Pancreas (tissue), 10 donors: ENCODE measurements around the gene PIK3CG. TPM values are rescaled to one million over a fixed set of nuclear protein-coding genes. Genes with fewer than 3 reads are reported as not detected.

Experiments
- ATAC-seq, 4 donors: fragments of 200-7000 bp; cut with Tn5 transposase; one replicate each; pipeline versions ENCODE4 v1.8.0 to v1.9.1; 2020; ENCODE audit warnings: mild to moderate bottlenecking in 4 of 4, moderate library complexity in 4 of 4
- DNase-seq, 6 donors: peaks; one replicate each; pipeline ENCODE4 v3.0.0-alpha.2; 2020
- FAIRE-seq: peaks from 2 replicates; lab custom pipeline; 2012; peaks lifted over from hg19 to GRCh38; lab: Jason Lieb, UNC
- H3K27ac ChIP-seq, 4 donors: fragments of 200-600 bp; sonication (generic); 1 replicate in 3 of 4; 2 replicates in 1 of 4; pipeline versions ENCODE4 v1.5.0 to v1.8.0; 2020
- H3K27me3 ChIP-seq, 4 donors: fragments of 200-600 bp; one replicate each; pipeline ENCODE4 v1.8.0; 2021
- H3K36me3 ChIP-seq, 3 donors: fragments of 200-600 bp; sonication (generic) in 1 of 3; one replicate each; pipeline versions ENCODE4 v1.5.0 to v1.8.0; 2020 to 2021
- H3K4me1 ChIP-seq, 3 donors: fragments of 200-600 bp; one replicate each; pipeline ENCODE4 v1.8.0; 2021
- H3K4me3 ChIP-seq, 4 donors: fragments of 200-600 bp; sonication (generic) in 2 of 4; one replicate each; pipeline versions ENCODE4 v1.5.0 to v1.8.0; 2020 to 2021
- H3K9me3 ChIP-seq, 4 donors: fragments of 200-600 bp; one replicate each; pipeline ENCODE4 v1.8.0; 2021
- WGBS, 2 donors: extraction: QIAGEN DNeasy Blood & Tissue Kit; methylation state at CpG; one replicate each; pipeline ENCODE4 v1.1.7; 2013; 5-methylcytosine and 5-hydroxymethylcytosine counted together
- intact Hi-C, 3 donors: fragments of 100-400 bp; cut with DNase I; formaldehyde crosslinking; loops; one replicate each; pipeline versions ENCODE4 v1.11.1 to v1.14.2; 2022
- polyA plus RNA-seq, 2 donors: library from polyadenylated mRNA; stranded (reverse); fragments of 200-250 nt; gene quantifications; one replicate each; pipeline ENCODE4 v1.2.3, GENCODE V29; 2013
- total RNA-seq, 6 donors: library from RNA; stranded (reverse); fragmentation: NEBNext Ultra II Directional in 4 of 6; extraction: Animal tissue kit (Norgen Biotek cat#: 25700) in 4 of 6; gene quantifications; one replicate each; pipeline versions ENCODE4 v1.2.1 to v1.2.4, GENCODE V29; 2021 to 2023
- TF ChIP-seq, protein P1 (sequence below), 4 donors: fragments of 200-600 bp; sonication (generic) in 3 of 4; IDR thresholded peaks; one replicate each; pipeline versions ENCODE4 v1.5.0 to v1.8.0; 2021; ENCODE audit warnings: antibody characterized with exemption in 4 of 4
- donor health status: healthy with polysubstance abuse.
- donor health status: DM: no; HTN: no; CAD: no; lungs with moderate emphysema.
- donor health status: DM: no; HTN: no; CAD: no.
- donor health status: control.
- donor health status: control.
- donor health status: Bipolar disorder and iron deficiency.
- donor health status: DM: yes; HTN: yes; CAD: no.
- donor health status: DM: no; HTN: no; CAD: no.
- donor health status: DM: no; HTN: no; CAD: no.
- donor health status: DM: yes; HTN: yes; CAD: no.

The PIK3CG gene
- 1 to 10 TPM in 3 of 6 donors, under 1 TPM in 3; 0.39 to 5.3 (median 1.1) TPM for total RNA-seq
- under 1 TPM; 0.09 to 0.30 TPM for polyA plus RNA-seq

DNA sequence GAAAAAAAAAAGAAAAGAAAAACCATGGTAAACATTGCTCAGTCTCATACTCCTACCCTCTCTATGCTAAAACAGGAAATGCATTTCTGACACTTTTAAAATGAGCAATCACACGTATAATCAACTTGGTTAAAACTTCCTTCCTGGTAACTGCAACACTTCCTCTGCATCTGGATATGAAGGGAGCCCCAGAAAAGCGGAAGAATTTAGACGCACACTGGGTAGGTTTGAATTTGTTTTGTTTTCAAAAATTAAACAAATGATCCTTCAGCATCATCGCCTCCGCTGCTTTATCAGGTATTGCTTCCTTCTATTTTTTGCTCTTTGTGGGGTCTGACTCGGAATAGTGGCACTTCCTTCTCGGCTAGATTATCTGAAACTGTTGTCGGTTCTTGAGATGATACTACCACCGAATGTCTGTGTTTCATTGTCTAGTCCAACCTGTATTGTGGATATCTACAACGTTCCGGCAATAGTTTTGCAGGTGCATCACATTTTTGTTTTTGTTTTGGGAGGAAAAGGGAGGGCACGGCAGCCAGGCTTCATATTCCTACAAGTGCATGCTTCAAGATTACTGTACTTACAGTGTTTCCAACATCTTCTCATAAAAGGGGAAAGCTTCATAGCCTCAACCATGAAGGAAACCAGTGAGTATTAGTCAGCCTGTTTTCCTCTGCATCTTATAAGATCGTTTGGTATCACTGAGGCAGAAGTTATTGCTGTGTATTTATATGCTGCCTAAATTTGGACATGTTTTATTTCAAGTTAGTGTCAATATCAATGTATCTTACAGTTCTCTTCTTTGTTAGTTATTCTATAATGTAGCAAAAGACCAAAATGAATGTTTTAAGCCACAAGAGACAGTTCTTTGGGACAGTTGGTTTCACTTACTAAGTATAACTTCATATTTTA lies at the start of gene PIK3CG:
PIK3CG (plus strand) TSS at position 153 of the 912 bp plus-strand sequence. CDS start 2,280 bp downstream, outside the sequence.
- no peaks in the 10 kb centered on the region for H3K9me3 ChIP-seq
- 70 to 74% methylated on average over 13 of the region's 13 CpGs for WGBS, 2 donors
- no peaks in the 10 kb centered on the region for H3K36me3 ChIP-seq
- H3K27me3 ChIP-seq: no peaks in the 10 kb centered on the region
- TF ChIP-seq, protein P1, sequence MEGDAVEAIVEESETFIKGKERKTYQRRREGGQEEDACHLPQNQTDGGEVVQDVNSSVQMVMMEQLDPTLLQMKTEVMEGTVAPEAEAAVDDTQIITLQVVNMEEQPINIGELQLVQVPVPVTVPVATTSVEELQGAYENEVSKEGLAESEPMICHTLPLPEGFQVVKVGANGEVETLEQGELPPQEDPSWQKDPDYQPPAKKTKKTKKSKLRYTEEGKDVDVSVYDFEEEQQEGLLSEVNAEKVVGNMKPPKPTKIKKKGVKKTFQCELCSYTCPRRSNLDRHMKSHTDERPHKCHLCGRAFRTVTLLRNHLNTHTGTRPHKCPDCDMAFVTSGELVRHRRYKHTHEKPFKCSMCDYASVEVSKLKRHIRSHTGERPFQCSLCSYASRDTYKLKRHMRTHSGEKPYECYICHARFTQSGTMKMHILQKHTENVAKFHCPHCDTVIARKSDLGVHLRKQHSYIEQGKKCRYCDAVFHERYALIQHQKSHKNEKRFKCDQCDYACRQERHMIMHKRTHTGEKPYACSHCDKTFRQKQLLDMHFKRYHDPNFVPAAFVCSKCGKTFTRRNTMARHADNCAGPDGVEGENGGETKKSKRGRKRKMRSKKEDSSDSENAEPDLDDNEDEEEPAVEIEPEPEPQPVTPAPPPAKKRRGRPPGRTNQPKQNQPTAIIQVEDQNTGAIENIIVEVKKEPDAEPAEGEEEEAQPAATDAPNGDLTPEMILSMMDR (IDR thresholded peaks at IDR 0.05): no peak
- intact Hi-C loops: no loop called here
- peak in 2 of 4 donors; percentile 79 to 83 for ATAC-seq
- H3K4me3 ChIP-seq: peak within 1 kb of the TSS in 1 of 4 donors; percentile 31
- no peak for DNase-seq
- no peak for FAIRE-seq
- H3K27ac ChIP-seq: peak within 1 kb of the TSS in 2 of 4 donors; percentile 6 to 33
- no peaks in the 10 kb centered on the region for H3K4me1 ChIP-seq

DNA sequence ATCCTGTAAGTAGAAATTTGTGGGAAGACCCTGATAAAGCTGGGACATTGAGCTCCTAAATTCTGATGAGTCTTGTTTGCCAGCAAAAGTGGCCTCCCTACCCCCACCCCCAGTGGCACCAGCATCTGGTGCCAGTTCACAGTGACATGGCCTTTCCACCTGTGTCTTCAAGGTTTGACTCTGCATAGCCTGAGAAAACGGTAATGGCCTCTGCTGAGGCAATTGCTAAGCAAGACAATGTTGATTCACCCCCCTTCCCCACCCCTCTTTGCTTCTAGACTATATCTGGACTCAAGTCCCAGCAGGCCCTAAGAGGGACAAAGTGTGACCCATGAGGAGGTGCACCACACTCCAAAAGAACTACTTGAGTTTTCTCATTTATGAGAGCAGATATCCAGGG lies 48.0 kb upstream of the PIK3CG start:
- TF ChIP-seq, protein P1 (IDR thresholded peaks at IDR 0.05): no peak
- H3K27ac ChIP-seq: no peak overlapping the region
- intact Hi-C loops: no loop called here
- WGBS, 2 donors: 51 to 74% methylated on average over 1 of the region's 1 CpG
- no peaks in the 10 kb centered on the region for H3K4me1 ChIP-seq
- ATAC-seq (no peak), FAIRE-seq (no peak), DNase-seq (no peak)
- H3K4me3 ChIP-seq: no peak overlapping the region
- H3K36me3 ChIP-seq: no peaks in the 10 kb centered on the region
- no peaks in the 10 kb centered on the region for H3K27me3 ChIP-seq
- H3K9me3 ChIP-seq: no peaks in the 10 kb centered on the region

DNA sequence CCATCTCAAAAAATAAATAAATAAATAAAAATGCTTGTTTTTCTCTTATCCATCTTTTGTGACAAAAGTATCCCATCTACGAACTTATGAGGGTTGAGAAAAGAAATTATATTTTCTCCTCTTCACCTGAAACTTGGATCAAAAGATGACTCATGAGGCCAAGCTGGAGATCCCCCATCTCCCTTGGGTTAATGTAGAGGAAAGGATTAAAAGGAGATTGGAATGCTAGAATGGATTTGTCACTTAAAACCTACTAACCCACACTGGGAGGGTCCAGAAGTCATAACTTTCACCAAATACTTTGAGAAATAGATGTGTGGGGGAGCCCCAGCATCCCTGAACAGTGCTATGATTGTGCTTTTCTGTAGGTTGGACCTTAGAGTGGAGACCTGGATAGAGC lies 46.3 kb upstream of the PIK3CG start:
- TF ChIP-seq, protein P1 (IDR thresholded peaks at IDR 0.05): no peak
- FAIRE-seq: no peak
- 33 to 89% methylated on average over 1 of the region's 1 CpG for WGBS, 2 donors
- no peaks in the 10 kb centered on the region for H3K4me1 ChIP-seq
- no peak for ATAC-seq
- H3K9me3 ChIP-seq: no peaks in the 10 kb centered on the region
- no peak for DNase-seq
- H3K4me3 ChIP-seq: no peak overlapping the region
- no peaks in the 10 kb centered on the region for H3K27me3 ChIP-seq
- no peak overlapping the region for H3K27ac ChIP-seq
- intact Hi-C loops: no loop called here
- H3K36me3 ChIP-seq: no peaks in the 10 kb centered on the region

DNA sequence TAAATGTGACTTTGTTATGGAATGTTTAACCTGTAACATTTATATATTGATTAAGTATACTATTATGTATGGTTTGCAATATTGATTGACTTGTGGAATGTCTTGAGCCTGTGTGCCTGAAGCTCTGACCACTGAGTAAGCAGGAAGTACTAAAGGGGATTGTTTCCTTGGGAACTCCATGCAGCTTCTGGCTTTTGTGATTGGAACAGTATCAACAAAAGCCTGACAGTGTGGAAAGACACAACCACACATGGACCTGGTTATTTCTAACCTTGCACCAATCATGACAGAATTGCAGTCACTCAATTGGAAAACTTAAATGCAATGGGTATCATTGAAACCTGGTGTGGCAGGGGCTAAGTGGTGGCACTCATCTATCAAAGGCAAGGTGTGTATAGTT lies 45.5 kb upstream of the PIK3CG start:
- ATAC-seq: no peak
- H3K27me3 ChIP-seq: no peaks in the 10 kb centered on the region
- H3K9me3 ChIP-seq: no peaks in the 10 kb centered on the region
- no peak for DNase-seq
- intact Hi-C loops: no loop called here
- TF ChIP-seq, protein P1 (IDR thresholded peaks at IDR 0.05): no peak
- no peak overlapping the region for H3K4me3 ChIP-seq
- no peak for FAIRE-seq
- no peak overlapping the region for H3K27ac ChIP-seq
- no peaks in the 10 kb centered on the region for H3K36me3 ChIP-seq
- no peaks in the 10 kb centered on the region for H3K4me1 ChIP-seq
